Measurements from ENCODE around the gene ERICH6.

ERICH6 gene

DNA sequence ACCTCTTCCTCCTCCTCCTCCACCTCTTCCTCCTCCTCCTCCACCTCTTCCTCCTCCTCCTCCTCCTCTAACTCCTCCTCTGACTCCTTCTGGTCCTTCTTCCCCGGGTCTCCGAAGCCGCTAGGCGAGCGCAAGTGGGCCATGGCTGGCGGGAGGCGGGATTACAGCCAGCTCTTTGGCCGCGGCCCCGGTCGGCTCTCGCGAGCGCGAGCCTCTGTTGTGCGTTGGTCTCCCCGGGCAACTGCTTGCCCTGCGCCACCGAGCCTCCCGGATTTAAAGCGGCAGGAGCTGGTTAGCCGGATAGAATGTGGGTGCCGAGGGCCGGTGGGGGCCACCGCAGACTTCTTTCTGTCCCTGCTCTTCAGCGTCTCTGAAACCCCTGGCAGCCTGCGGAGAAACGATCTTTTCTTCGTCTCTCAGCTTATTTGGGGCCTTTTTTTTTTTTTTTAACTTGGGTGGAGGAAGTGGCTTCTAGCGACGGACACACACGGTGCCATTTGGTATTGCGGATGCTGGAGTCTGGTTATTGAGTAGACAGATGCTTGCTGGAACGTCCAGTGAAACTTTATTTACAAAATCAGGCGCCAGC lies at the start of gene ERICH6:
Gene ERICH6, minus strand, starts transcription at position 165 of the 589 bp plus-strand sequence. Its CDS starts 22 bp downstream, at position 143.
- DNase-seq (ENCODE audit: low spot score): peak; percentile 73

DNA sequence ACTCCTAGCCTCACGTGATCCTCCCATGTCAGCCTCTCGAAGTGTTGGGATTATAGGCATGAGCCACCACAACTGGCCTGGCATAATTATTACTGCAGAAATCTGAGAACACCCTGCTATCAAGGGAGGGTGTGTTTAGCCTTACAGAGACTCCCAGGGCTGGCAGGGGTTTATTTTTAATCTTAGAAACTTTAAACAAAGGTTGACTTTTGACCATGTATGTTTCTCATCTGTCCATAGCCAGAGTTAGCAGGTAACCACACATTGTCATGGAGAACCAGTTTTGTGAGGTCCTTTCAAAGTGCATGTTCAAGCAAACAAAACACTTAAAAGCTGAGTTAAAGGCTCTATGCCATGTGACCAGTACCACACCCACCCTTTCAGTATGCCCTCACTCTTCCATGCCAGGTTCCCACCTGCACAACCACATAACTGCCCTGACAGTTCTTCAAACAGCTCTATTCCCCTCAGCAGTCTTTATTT lies 48.1 kb upstream of the ERICH6 start:
- DNase-seq (ENCODE audit: low spot score): no peak

DNA sequence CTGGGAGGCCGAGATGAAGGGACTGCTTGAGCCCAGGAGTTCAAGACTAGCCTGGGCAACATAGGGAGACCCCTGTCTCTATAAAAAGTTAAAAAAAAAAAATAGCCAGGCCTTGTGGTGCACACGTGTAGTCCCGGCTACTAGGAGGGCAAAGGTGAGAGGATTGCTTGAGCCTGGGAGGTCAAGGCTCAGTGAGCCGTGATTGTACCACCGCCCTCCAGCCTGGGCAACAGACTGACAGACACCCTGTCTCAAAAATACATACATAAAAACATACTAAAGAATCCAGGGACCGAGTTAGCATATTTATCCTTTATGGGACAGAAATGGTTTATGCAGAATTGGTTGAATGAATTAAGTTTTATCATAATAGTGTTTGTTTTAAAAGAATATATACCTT lies 45.5 kb upstream of the ERICH6 start:
- no peak for DNase-seq (ENCODE audit: low spot score)

- no peak for DNase-seq (ENCODE audit: low spot score)
Observed at GRCh38 chr3:150748684-150749047, 44.9 kb upstream of the ERICH6 start.

- DNase-seq (ENCODE audit: low spot score): no peak
Observed at GRCh38 chr3:150747886-150748683, 44.4 kb upstream of the ERICH6 start.

DNA sequence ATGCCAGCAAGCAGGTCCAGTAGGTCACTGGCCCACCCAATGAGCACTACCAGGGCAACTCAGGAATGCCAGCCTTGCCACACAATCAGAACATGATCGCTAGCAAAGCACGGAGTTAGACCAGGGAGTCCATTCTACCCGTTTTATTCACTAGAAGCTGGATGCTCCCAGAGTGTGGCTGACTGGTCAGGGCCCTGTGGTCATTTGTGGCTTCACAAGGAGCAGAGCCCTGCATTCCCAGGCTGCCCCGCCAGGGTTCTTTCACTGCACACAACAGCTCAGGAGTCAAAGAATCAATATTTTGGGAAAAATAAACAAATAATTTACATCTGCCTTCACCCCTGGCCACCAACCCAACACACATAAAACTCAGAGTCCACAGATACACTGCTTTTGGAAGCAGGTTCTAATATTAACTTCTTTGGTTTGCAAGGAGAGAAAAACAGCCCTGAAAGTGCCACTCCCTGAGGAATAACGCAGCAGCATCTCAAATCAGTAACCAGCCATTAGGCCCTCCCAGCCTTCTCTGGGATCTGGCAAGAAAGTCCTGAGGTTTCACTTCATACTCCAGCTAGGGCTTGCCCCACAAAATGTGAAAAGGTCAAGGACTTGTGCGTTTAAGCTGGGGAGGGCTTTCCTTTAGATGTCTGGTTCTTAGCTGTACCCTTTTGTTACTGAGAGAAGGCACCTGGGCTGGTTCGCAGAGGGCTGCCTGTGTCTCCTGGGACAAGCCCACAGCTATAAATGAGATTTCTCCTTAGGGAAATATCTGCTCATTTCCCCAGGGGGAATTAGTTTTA lies 43.3 kb upstream of the ERICH6 start:
- DNase-seq (ENCODE audit: low spot score): no peak

DNA sequence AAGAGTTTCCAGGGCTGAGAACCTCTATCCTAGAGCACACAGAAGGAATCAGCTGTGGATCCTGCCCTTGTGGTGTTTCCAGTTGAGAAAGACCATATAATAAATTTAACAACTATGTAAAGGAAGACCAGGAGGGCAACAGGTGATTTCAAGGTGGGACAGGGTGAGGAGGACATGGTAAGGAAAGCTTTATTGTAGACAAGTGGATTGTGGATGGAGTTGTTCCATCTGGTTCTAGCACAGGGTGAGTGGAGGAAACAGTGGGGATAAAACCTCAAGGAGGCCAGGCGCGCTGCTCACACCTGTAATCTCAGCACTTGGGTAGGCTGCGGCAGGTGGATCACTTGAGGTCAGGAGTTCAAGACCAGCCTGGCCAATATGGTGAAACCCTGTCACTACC lies 42.1 kb upstream of the ERICH6 start:
- DNase-seq (ENCODE audit: low spot score): no peak

DNA sequence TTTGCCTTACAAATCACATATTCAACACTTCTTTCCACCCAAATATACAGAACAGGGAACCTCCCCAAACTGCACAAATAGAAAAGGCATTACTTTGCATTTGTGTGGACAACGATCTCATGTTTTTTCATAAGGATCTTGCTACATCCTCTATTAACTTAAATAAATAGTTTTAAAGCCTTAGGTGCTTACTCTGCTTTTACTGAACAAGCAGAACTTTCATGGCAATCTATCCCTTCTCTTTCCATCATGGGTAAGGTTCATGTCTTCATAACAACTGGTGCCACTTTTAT lies 41.1 kb upstream of the ERICH6 start:
- DNase-seq (ENCODE audit: low spot score): no peak

GRCh38 chr3:150744041-150744918 lies 40.6 kb upstream of the ERICH6 start:
- no peak for DNase-seq (ENCODE audit: low spot score)

- no peak for DNase-seq (ENCODE audit: low spot score)
Observed at GRCh38 chr3:150743508-150743907, 39.8 kb upstream of the ERICH6 start.

DNA sequence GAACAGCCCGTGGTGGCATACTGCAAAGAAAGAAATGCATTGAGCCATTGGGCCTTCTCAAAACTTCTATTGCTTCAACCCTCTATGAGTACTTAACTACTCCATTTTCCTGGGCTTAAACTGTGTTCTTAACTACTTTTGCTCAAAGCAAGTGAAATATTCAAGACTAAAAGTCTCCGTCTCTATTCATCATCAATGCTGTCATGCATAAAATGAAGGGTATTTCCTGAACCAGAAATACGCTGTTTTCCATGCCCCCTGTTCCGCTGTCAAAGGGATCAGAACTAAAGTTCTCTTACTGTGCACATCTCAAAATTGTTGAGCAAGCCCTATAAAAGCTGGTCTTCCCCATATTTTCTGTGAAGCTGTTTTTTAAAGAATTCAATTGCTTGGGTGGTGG lies 39.0 kb upstream of the ERICH6 start:
- DNase-seq (ENCODE audit: low spot score): no peak

GRCh38 chr3:150742141-150742523 lies 38.4 kb upstream of the ERICH6 start:
- DNase-seq (ENCODE audit: low spot score): no peak

- DNase-seq (ENCODE audit: low spot score): peak; percentile 84
Observed at GRCh38 chr3:150741497-150742140, 37.9 kb upstream of the ERICH6 start.

DNA sequence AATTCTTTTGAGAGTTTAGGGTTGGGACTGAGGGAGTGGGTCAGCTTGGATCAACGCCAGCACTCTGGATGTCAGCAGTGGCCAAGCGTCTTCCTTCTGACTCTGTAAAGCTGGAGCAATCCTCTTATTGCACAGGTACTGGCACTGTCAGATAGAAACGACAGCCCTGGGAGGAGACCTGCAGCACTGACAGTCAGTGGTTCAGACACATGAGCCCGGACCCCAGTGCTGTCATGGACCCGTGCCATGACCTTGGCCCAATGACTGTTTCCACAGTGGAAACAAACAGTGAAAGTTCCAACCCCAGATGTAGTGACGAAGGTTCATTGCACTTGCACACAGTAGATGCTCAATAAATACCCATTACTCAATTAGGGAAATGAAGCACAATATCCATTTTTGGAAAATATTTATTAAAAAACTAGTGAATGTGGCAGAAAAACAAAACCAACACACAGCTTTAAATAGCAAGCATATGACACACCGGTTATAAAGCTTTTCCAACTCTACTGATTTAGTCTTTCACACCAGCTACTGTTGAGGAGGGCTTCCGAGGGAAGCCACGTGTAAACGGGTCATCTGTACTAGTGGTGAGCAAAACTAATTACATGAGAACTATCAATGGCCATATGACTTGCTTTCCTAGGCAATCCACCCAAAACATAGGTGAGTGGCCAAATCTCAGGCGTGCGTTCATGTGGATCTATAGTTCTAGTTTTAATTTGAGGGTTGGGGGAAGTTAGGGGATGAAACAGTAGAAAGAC lies 37.2 kb upstream of the ERICH6 start:
- DNase-seq (ENCODE audit: low spot score): no peak

- peak; percentile 33 for DNase-seq (ENCODE audit: low spot score)
Observed at GRCh38 chr3:150739877-150740645, 36.3 kb upstream of the ERICH6 start.

GRCh38 chr3:150739200-150739863 lies 35.6 kb upstream of the ERICH6 start:
- peak; percentile 55 for DNase-seq (ENCODE audit: low spot score)

GRCh38 chr3:150738688-150739087 lies 35.0 kb upstream of the ERICH6 start:
- DNase-seq (ENCODE audit: low spot score): peak; percentile 75

GRCh38 chr3:150737874-150738679 lies 34.4 kb upstream of the ERICH6 start:
- peak; percentile 92 for DNase-seq (ENCODE audit: low spot score)
